Activated CD8-positive, alpha-beta memory T cell treated with anti-CD3 and anti-CD28 coated beads for 48 hours (primary cell): ENCODE measurements around the gene SWI5.

ENCODE experiments used
- DNase-seq, 3 experiments: peaks; one replicate each; pipeline ENCODE4 v3.0.0-alpha.2; 2020; ENCODE audit warnings: low read depth in 2 of 3, low spot score in 2 of 3

SWI5 gene

DNA sequence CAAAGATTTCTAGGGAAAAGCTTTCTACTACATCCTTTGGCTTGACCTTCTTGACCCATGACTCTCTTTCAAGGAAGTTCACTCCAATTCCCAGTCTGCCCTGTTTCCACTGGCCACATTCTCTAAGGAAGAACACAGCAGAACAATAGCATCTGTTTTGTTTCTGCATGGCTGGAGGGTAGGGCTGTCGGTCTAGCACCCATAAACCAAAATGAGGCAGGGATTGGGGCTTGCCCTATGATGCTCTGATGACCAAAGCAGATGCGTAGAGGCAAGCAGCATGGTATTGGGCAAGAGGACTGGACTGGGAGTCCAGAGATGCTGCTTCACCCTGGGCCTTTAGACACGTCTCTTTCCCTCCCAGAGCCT, 24.4 kb upstream of the SWI5 start:
- no peak for DNase-seq

DNA sequence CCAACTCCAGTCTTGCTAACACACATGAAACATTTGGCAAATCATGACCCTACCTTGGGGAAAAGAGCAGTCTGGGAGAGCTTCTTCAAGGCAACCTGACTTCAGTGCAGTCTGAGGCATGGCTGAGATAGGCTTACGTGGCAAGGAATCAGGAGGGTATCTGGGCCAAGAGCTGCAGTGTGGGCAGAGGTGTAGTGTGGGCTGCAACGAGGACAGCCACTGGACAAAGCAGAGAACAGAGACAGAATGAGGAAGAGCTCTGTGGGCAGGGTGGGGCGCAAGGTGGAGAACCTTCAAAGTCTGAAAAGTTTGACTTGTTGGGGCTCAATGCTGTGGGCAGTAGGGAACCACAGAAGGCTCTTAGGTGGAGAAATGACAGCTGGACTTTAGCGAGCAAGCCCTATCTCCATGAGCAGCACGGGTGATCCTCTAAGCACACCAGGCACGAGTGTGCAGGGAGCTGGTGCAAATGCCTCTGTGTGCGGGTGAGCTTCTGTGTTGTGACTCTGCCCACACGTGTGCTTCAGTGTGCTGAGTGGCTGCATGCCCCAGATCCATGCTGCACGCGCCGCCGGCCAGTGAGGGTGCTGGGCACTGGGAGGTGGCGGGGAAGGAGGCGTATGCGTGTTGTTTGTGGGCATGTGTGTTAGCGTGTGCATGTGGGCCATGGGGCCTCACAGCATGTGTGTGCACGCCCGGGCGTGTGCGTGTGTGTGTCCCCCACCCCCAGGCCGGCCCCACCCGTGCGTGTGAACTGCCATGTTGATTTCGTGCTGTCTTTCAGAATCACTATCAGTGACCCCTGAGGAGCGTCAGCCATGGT, 23.5 kb upstream of the SWI5 start:
- no peak for DNase-seq

GRCh38 chr9:128253140-128253990, 22.7 kb upstream of the SWI5 start:
- no peak for DNase-seq

- DNase-seq = no peak
These were observed 22.1 kb upstream of the SWI5 start for GRCh38 chr9:128253991-128254346.

DNA sequence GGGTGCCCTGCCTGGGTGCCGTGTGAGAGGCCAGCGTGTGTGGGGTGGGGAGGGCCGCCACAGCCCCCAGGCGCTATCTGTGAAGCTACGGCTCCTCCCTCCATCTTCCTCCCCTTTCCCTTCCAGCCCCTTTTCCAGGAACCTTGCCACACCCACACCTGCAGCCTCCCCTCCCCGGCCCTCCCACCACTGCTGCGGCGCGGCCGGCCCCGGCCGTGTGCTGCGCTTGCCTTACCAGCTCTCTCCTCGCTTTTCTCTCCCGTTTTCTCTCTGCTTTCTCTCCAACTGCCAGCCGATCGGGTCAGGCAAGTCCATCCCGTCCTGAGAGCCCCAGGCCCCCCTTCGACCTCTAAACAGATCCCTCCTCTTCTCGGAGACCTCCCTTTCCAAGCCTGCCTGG, 21.7 kb upstream of the SWI5 start:
- no peak for DNase-seq

- DNase-seq = peak; percentile 20 to 41 (median 28)
These were observed 21.0 kb upstream of the SWI5 start for GRCh38 chr9:128254855-128255759.

- no peak for DNase-seq
These were observed 18.8 kb upstream of the SWI5 start for GRCh38 chr9:128257086-128257825.

DNA sequence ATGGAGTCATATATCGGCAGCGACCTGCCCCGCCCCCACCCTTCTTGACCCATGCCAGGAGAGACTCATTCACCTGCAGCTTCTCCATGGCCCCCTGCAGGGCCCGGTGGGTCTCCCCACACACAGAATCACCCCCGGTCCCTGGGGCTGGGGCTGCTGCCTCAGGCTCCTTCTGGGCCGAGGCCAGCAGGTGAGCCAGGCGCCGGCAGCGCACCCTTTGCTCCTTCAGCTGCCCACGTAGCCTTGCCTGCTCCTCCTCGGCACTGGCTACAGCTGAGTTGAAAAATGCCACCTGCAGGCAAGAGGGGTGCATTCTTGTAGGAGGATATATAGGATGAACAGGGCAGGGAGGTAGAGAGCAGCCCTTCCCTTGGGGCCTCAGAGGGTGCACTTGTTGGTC, 18.2 kb upstream of the SWI5 start:
- no peak for DNase-seq

- DNase-seq = no peak
These were observed 17.8 kb upstream of the SWI5 start for GRCh38 chr9:128258326-128258725.

DNA sequence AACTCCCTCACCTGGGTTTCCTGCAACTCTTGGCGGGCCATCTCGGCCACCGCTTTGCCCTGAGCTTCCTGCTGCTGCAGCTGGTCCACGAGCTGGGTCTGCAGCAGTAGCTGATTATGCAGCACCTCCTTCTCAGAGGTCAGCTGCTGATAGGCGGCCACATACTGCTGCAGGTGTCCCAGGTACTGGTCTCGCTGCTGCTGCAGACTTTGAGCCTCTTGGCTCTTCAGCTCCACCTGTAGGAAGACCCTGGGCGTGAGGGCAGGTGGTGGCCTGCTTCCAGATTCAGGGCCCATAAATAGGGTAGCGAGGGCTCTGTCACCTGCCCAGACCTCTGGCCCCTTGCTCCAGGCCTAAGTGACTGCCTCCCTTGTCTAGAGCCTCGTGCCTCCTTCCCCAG, 16.9 kb upstream of the SWI5 start:
- no peak for DNase-seq

DNA sequence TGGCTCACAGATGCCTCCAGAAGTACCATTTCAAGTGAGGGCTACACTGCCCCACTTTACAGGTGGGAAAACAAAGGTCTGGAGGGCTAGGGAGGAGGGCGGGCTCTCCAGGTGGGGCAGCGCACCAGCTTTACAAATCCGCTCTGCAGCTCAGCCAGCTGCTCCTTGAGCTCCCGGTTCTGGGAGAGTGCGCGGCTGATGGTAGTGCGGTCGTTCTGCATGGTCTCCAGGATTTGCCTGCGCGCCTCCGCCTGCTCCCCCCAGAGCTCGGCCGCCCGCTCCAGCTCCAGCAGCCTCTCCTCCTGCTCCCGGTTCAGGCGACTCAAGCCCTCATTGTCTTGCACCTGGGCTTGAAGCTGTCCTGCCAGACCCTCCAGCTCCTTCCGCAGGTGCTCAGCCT, 15.7 kb upstream of the SWI5 start:
- no peak for DNase-seq

DNA sequence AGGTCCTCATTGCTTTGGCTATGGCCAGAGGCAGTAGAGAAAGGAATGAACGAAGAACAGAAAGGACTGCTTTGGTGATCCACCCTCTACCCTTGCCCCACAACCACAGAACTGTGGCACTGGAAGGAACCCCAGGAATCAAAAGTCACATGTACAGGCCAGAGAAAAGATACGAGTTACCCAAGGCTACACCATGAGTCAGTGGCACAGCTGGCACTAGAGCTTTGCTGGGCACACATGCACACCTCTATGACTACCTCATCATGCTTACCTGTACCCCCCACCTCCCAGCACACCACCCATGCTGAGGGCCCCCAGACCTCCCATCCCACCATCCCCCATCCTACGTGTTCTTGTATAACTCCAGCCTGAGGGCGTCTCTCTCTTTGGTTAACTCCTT, 13.4 kb upstream of the SWI5 start:
- DNase-seq = no peak

DNA sequence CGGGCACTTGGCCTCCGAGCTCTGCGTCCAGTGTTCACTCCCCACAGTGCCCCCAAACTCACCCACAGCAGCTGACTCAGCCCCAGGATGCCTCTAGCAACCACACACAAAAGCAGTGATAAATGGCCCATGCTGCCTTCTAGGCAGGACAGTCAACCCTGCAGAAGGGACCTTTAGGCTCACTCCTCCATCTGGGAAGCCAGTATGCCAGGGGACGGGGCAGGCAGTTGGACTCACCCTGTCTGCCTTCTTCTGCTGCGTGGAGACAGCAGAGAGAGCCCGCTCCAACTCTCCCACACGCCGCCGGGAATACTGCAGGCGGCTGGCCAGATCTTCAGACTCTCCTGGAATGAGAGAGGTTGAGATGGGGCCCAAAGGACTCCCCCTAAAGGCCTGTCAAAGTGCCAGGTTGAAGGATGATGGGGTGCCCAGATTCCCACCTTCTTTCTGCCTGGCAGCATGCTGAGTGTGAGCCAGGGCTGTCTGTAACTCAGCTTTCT, 10.7 kb upstream of the SWI5 start:
- no peak for DNase-seq

- no peak for DNase-seq
These were observed 9.0 kb upstream of the SWI5 start for GRCh38 chr9:128266868-128267590.

- no peak for DNase-seq
These were observed 5.0 kb upstream of the SWI5 start for GRCh38 chr9:128271112-128271511.

DNA sequence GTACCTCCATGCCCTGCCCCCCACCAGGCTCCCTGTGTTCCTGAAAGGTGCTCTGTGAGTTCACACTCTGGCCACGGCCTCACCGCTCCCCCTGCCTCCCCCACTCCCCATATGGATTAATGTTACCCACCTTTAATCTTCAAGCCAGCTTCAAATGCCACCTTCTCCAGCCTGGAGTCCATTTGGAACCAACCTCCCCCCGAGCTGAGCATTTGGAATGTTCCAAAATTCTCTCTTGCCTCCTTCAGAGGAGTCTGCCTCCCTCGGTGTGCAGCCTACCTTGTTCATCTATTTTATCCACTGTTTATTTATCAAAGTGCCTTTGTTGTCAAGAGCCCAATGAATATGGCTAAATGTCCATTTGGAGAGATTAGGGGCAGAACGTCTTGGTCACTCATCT, 4.6 kb upstream of the SWI5 start:
- DNase-seq = no peak

- DNase-seq = no peak
These were observed 1.8 kb upstream of the SWI5 start for GRCh38 chr9:128274245-128274644.

DNA sequence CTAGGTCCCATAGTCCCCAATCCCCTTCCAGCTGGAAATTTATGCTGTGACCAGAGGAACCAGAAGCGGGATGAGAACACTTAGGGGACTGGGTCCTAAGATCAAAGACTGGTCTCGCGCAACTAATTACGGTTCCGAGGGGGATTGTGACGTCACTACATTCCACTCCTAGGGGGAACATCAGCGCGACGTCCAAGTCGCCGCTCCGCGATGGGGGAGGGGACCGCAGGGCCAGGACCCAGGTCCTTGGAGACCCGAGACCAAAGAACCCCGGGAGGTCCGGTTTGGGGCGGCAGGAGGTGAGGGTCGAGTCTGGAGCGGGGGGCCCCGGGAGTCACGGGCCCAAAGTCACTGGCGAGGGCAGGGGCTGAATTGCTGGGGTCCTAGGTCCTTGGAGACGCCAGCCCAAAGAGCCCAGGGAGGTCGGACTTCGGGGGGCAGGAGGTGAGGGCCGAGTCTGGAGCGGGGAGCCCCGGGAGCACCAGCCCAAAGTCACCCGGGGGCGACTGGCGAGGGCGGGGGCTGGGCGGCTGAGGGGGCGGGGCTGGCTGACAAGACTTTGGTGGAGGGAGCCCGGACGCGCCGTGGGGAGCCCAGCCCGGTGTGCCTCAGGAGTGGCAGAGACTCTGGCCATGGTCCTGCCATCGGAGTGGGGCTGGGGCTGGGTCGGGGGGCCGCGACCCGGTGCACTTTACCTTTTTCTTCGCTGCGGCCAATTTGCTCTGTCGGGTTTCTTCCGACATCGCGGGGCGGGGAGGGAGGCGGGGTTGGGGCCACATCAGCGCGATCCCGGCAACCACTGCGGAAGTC, 673 bp upstream of the SWI5 start, which contains the start of gene GOLGA2:
Gene GOLGA2 (minus strand): TSS at position 810 of the 810 bp plus-strand sequence. CDS start 31 bp downstream, at position 779.
- DNase-seq = no peak
